ENCODE measurements around the gene NTN5.

NTN5 gene

DNA sequence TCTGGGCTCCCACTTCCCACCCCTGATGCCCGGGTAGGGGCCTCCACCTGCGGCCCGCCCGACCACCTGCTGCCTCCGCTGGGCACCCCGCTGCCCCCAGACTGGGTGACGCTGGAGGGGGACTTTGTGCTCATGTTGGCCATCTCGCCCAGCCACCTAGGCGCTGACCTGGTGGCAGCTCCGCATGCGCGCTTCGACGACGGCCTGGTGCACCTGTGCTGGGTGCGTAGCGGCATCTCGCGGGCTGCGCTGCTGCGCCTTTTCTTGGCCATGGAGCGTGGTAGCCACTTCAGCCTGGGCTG, 43.6 kb downstream of the NTN5 start:
- H2AFZ ChIP-seq (ENCODE audit: low read length) = no peak overlapping the region
- no peak overlapping the region for H3K27ac ChIP-seq (ENCODE audit: low read depth, low read length, poor library complexity, severe bottlenecking)
- peaks cover 17% of the 10 kb centered on the region for H3K36me3 ChIP-seq (ENCODE audit: insufficient read depth, low read length)
- H3K4me1 ChIP-seq (ENCODE audit: insufficient read depth, low read length, severe bottlenecking) = peaks cover 31% of the 10 kb centered on the region
- TF ChIP-seq, protein P1, sequence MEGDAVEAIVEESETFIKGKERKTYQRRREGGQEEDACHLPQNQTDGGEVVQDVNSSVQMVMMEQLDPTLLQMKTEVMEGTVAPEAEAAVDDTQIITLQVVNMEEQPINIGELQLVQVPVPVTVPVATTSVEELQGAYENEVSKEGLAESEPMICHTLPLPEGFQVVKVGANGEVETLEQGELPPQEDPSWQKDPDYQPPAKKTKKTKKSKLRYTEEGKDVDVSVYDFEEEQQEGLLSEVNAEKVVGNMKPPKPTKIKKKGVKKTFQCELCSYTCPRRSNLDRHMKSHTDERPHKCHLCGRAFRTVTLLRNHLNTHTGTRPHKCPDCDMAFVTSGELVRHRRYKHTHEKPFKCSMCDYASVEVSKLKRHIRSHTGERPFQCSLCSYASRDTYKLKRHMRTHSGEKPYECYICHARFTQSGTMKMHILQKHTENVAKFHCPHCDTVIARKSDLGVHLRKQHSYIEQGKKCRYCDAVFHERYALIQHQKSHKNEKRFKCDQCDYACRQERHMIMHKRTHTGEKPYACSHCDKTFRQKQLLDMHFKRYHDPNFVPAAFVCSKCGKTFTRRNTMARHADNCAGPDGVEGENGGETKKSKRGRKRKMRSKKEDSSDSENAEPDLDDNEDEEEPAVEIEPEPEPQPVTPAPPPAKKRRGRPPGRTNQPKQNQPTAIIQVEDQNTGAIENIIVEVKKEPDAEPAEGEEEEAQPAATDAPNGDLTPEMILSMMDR (IDR thresholded peaks at IDR 0.05; ENCODE audit: low read length) = no peak
- TF ChIP-seq EZH2 (IDR thresholded peaks at IDR 0.05; ENCODE audit: borderline replicate concordance, low read length) = no peak
- no peaks in the 10 kb centered on the region for H3K9me2 ChIP-seq (ENCODE audit: low read depth, low read length)
- H4K20me1 ChIP-seq (ENCODE audit: insufficient read depth, low read length) = no peaks in the 10 kb centered on the region
- no peaks in the 10 kb centered on the region for H3K27me3 ChIP-seq (ENCODE audit: insufficient read depth, low read length)
- H3K9ac ChIP-seq (ENCODE audit: low read length) = no peak overlapping the region
- no peak overlapping the region for H3K4me2 ChIP-seq (ENCODE audit: low read length)
- H3K79me2 ChIP-seq (ENCODE audit: insufficient read depth, low read length) = no peaks in the 10 kb centered on the region
- H3K9me3 ChIP-seq (ENCODE audit: low read length) = no peaks in the 10 kb centered on the region
- H3F3A ChIP-seq (ENCODE audit: insufficient read depth, low read length) = no peaks in the 10 kb centered on the region
- H3K4me3 ChIP-seq (ENCODE audit: low read depth, low read length, poor library complexity, severe bottlenecking) = no peak overlapping the region

DNA sequence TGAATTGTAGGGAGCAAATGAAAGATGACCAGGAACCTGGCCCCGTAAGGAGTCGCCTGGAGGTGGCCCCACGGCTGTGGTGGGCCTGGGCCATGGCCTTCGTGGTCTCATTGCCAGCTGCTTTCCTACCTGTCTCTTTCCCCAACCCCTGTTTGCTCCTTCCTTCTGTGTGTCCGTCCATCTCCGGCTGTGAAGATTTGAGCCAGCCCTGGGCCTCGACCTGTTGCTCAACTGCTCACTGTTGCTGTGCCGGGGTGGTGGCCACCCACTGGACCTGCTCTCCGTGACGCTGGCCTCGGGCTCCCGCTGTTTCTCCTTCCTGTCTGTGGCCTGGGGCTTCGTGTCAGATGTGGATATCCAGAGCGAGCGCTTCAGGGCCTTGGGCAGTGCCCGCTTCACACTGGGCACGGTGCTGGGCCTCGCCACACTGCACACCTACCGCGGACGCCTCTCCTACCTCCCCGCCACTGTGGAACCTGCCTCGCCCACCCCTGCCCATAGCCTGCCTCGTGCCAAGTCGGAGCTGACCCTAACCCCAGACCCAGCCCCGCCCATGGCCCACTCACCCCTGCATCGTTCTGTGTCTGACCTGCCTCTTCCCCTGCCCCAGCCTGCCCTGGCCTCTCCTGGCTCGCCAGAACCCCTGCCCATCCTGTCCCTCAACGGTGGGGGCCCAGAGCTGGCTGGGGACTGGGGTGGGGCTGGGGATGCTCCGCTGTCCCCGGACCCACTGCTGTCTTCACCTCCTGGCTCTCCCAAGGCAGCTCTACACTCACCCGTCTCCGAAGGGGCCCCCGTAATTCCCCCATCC, 44.1 kb downstream of the NTN5 start:
- Histone ChIP-seq H3K36me3 (ENCODE audit: insufficient read depth, low read length) (peaks cover 17% of the 10 kb centered on the region), H3K9me3 (ENCODE audit: low read length) (no peaks in the 10 kb centered on the region), H3K27me3 (ENCODE audit: insufficient read depth, low read length) (no peaks in the 10 kb centered on the region), H3K4me2 (ENCODE audit: low read length) (no peak overlapping the region), H3K9me2 (ENCODE audit: low read depth, low read length) (no peaks in the 10 kb centered on the region), H3K79me2 (ENCODE audit: insufficient read depth, low read length) (no peaks in the 10 kb centered on the region), H3K9ac (ENCODE audit: low read length) (no peak overlapping the region), H3K4me1 (ENCODE audit: insufficient read depth, low read length, severe bottlenecking) (peaks cover 28% of the 10 kb centered on the region), H2AFZ (ENCODE audit: low read length) (no peak overlapping the region), H3F3A (ENCODE audit: insufficient read depth, low read length) (no peaks in the 10 kb centered on the region), H4K20me1 (ENCODE audit: insufficient read depth, low read length) (no peaks in the 10 kb centered on the region), H3K4me3 (ENCODE audit: low read depth, low read length, poor library complexity, severe bottlenecking) (no peak overlapping the region), H3K27ac (ENCODE audit: low read depth, low read length, poor library complexity, severe bottlenecking) (no peak overlapping the region)
- TF ChIP-seq EZH2 (IDR thresholded peaks at IDR 0.05; ENCODE audit: borderline replicate concordance, low read length) = no peak
- TF ChIP-seq, protein P1 (IDR thresholded peaks at IDR 0.05; ENCODE audit: low read length) = no peak

GRCh38 chr19:48627865-48628314, 44.9 kb downstream of the NTN5 start:
- no peaks in the 10 kb centered on the region for H3K9me3 ChIP-seq (ENCODE audit: low read length)
- H3K36me3 ChIP-seq (ENCODE audit: insufficient read depth, low read length) = peaks cover 17% of the 10 kb centered on the region

More at GRCh38 chr19:48627865-48628314, 44.9 kb downstream of the NTN5 start:
- no peaks in the 10 kb centered on the region for H3K27me3 ChIP-seq (ENCODE audit: insufficient read depth, low read length)
- H3K4me1 ChIP-seq (ENCODE audit: insufficient read depth, low read length, severe bottlenecking) = peaks cover 27% of the 10 kb centered on the region
- no peaks in the 10 kb centered on the region for H3F3A ChIP-seq (ENCODE audit: insufficient read depth, low read length)
- TF ChIP-seq, protein P1 (IDR thresholded peaks at IDR 0.05; ENCODE audit: low read length) = no peak
- no peak for TF ChIP-seq EZH2 (IDR thresholded peaks at IDR 0.05; ENCODE audit: borderline replicate concordance, low read length)
- H3K4me2 ChIP-seq (ENCODE audit: low read length) = no peak overlapping the region
- H4K20me1 ChIP-seq (ENCODE audit: insufficient read depth, low read length) = no peaks in the 10 kb centered on the region
- H3K79me2 ChIP-seq (ENCODE audit: insufficient read depth, low read length) = no peaks in the 10 kb centered on the region
- H3K27ac ChIP-seq (ENCODE audit: low read depth, low read length, poor library complexity, severe bottlenecking) = no peak overlapping the region
- no peak overlapping the region for H3K4me3 ChIP-seq (ENCODE audit: low read depth, low read length, poor library complexity, severe bottlenecking)
- H2AFZ ChIP-seq (ENCODE audit: low read length) = no peak overlapping the region
- H3K9me2 ChIP-seq (ENCODE audit: low read depth, low read length) = no peaks in the 10 kb centered on the region
- H3K9ac ChIP-seq (ENCODE audit: low read length) = no peak overlapping the region
